NCI-H146 treated with DMSO at 0.1 percent for 48 hours (cell line): ENCODE data around the gene KCTD15.
"Not testable (repeated sequence)": the region's sequence is repeated elsewhere in the genome, so short reads cannot be mapped to it uniquely, and the experiment has no call there.

Source experiments
- DNase-seq: peaks from one replicate; lab custom pipeline; 2025; ENCODE audit not compliant: unreplicated experiment; lab: John Stamatoyannopoulos, UW

KCTD15 gene

DNA sequence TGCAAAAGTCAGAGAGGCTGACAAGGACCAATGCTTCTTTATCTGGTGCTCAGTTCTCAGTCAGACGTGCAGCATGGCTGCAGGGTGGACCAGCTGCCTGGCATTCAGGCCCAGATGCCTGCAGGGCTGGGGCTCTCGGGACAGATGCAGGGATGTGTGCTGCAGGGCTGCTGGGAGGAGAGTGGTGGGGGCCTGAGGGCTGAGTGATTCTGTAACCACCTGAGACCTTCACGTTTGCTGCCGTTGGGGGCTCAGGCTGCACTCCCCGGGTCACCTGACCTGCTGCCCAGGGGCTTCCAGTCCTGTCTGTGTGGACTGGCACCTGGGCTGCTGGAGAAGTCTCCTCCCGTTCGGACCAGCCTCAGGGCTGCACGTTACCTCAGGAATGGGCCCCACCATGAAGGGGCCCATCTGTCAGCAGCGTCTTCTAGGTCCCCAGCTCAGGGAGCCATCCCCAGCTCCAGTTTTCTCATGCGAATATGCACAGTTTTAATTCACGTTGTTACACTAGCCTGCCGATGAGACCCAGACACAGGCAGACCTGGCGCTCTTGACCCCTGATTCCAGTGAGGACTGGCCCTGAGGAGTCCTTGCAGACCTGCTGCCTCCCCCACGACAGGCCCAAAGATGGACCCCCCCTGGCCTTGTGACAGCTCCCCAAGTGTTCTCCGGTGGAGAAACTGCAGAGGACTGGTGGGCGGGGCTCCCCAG, 16.9 kb downstream of the KCTD15 start:
- DNase-seq: no peak

DNA sequence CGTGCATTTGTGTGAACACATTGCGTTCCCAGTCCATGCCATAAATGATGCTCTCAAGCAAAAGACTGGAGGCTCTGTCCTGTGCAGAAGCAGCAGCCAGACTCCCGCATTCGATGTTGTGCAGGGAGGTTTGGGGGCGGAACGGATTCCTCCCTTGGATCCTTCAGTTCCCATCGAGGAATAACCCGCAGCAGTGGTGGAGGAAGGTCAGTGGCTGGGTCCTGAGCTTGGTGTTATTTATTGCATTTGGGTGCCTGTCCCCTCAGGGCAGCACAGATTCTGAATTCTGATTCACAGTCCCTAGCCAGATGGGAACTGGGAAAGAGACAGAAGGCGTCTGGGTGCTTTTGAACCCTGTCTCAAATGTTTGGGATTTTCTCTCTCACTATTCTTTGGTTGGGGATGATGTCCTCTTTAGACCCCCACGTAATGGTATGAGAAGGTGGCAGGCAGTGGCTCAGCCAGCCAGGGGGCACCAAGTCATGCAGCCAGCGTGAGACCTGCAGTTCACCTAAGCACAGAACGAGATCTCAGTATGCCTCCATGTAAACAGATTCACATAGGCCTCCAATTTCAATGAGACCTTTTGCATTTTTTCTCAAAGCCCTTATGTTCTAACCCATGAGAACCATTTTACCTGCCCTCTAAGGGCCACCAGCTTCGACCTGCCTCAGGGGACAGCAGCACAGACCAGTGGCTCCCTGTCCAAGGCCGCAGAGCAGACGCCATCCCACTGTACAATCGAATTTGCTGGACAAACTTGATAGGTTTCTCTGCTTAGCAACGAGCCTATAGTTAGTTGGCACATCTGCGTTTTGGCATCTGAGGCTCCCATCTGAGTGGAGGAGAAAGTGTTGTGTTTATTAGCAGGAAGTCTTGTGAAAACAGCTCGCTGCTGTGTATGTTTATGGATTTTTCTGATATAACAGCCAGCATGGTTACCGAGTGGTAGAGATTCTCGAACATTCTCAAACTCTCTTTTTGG, 17.8 kb downstream of the KCTD15 start:
- no peak for DNase-seq

DNA sequence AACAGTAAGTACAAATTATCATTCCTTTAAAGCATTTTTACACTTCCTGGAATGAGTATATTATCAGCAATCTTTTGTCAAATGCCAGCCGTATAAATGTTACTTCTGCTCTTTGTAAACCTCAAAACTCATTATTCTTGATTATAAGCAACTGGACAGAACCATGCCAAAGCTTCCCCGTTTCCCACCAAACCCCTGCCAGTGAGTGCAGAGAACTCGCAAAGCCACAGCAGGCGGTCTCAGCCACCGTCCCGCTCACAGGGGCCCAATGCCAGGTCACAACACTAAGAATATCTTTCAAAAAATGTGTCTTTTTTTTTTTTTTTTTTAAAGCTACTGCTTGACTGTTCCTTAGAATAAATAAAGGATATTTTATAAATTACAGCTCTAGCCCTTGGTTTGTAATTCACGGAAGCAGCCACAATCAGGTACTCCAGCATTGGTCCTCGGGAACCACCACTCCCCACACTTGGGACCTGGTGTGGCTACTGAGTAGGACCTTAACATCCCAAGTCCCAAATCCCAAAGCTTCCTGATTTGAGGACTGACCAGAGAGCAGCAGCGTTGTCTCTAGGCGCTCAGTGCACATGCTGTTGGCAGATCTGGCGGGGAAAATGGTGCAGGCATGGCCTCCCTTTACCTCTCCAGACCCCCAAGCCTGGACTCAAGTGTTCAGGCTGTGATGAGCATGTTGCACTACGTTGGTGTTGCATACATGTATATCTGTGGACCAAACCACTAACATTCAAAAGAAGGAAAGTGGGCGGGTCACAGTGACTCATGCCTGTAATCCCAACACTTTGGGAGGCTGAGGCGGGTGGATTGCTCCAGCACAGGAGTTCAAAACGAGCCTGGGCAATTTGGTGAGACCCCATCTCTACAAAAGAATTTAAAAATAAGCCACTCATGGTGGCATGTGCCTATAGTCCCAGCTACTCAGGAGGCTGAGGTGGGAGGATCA, 19.0 kb downstream of the KCTD15 start:
- DNase-seq: no peak

DNA sequence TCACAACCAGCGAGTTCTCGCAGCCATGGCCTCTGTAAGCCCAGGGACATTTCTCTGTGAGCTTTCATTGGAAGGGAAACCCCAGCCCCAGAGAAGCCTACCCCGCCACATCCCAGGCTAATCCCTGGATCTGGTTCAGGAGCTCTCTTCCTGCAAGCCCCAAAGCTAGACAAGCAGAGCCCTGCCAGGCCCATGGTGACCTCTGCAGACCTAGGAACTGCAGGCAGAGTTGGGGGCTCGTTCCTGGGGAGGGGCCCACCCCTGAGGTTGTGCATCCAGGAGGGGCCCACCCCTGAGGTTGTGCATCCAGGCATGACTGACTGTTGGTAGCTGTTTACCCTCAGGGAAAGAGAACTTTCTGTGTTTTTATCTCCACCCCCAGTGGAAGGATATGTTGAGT, 21.7 kb downstream of the KCTD15 start:
- DNase-seq: no peak

DNA sequence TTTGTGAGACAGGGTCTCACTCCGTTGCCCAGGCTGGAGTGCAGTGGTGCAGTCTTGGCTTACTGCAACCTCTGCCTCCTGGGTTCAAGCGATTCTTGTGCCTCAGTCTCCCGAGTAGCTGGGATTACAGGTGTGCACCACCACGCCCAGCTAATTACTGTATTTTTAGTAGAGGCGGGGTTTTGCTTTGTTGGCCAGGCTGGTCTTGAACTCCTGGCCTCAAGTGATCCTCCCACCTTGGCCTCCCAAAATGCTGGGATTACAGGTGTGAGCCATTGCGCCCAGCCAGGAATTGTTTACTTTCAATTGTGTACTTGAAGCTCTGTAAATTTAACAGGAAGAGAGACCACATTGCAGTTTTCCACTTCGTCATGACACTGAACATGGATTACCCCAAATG, 22.4 kb downstream of the KCTD15 start:
- not testable (repeated sequence) for DNase-seq

DNA sequence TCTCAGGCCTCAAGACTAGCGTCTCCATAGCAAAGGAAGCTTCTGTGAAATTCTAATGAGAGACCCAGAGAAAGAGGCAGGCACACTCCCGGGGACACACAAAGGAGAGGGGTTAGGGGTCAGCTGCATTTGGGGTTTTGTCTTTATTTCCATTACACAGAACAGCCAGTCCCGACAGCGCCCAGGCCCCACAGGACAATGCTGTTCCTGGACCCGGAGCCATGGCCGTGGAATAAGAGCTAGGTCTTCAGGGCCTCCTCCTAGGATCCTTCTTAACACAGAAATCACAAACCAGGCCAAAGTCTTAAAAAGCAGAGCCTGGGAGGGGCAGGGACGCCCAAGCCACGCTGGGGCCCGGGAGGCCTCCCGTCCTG, 22.8 kb downstream of the KCTD15 start:
- no peak for DNase-seq

DNA sequence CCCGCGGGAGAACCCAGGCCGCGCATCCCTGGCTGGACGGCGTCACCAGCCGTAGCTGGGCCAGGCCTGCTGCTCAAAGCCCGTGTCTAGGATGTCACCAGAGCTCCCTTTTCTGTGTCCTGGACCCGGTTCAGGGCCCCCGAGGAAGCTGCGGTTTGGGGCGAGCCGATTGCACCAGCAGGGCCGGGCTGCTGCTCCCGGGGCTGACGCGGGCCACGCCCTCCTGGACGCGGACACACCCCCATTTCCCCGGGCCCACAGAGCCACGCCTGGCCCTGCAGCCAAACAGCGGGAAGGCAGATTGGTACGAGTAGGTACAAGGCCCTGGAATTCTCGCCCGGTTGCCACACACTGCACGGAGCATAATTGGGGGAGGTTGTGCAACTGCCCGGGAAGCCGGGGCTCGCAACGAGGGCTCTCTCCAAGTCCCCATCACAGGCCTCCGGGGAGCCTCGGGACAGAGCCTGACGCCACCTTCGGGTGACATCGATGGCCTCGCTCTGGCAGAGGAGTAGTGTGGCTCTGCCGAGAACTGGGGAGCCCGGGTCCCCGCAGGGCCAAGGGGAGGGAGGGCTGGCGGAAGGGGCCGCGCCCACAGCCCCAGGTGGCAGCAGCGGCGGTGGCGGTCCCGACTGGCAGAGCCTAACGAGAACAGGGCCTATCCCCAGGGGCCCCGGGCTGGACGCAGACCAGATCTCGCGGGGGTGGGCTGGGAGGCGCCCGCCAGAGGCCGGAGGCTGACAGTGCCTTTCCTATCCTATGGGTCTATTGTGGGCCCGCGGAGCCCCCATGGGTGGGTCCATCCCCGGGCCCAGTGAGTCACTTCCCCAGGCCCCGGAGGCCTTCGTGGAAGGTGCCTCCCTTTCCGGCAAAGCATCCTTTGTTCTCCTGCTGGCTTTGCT, 23.5 kb downstream of the KCTD15 start:
- DNase-seq: no peak

DNA sequence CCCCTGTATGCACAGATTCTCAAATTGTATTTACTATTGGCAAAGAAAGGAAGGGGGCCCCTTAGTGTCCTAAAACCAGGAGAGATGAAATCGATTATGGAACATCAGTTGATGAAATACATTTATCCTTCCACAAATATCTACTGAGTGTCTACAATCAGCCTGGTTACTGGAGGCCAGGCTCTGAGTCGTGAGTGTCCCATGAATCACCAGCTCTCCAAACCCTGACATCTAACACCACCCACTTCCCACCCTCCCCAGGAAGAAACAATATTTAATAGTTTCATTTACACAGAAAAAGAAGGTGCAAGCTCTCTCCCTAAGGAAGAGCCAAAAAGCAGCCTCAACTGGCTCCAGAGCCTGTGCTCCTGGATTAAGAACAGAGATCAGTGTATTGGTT, 25.2 kb downstream of the KCTD15 start:
- no peak for DNase-seq

DNA sequence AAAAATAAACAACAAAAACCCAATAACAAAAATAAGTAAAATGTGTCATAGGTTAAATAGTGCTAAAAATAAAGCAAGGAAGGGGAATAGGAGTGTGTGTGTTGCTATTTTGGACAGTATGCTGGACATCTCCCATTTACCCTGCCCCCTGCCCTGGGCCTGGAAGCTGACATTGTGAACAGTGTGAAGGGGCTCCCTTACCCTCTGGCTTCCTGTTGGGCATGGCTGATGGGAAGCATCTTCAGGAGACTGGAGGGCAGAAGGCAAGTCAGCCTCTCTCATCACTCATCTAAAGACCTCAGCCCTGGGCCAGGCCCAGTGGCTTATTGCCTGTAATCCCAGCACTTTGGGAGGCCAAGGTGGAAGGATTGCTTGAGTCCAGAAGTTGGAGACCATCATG, 26.7 kb downstream of the KCTD15 start:
- no peak for DNase-seq

DNA sequence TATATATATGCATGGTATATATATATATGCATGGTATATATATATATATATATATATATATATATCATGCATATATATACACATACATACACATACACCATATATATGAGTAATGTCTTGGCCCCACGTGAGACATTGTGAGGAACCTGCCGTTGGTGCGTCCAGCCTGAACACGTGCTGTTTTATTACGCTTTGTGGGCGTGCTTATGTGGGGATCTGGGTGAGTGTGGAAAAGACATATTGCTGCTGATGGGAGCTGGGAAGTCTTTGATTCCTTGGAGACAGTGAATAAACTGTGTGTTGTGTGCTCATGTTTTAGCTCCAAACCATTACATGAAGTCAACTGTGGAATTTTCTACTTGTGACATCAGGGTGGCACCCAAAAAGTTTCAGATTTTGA, 28.9 kb downstream of the KCTD15 start:
- DNase-seq: no peak

DNA sequence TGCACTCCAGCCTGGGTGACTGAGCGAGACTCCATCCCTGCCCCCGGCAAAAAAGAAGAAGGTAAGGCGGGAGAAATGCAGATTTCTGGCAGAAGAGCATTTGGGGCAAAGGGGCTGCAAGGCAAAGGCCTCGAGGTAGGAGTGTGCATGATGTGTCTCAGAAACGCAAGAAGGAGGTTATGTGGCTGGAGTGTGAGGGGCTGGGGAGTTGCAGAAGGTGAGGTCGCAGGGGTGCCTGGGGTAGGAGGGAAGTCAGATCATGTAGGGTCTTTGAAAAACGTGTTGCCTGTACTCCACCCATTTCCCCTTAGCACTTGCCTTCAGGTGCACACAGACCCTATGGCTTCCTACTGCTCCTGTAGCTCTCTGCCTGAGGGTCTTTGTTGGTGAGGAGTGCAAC, 29.9 kb downstream of the KCTD15 start:
- no peak for DNase-seq

DNA sequence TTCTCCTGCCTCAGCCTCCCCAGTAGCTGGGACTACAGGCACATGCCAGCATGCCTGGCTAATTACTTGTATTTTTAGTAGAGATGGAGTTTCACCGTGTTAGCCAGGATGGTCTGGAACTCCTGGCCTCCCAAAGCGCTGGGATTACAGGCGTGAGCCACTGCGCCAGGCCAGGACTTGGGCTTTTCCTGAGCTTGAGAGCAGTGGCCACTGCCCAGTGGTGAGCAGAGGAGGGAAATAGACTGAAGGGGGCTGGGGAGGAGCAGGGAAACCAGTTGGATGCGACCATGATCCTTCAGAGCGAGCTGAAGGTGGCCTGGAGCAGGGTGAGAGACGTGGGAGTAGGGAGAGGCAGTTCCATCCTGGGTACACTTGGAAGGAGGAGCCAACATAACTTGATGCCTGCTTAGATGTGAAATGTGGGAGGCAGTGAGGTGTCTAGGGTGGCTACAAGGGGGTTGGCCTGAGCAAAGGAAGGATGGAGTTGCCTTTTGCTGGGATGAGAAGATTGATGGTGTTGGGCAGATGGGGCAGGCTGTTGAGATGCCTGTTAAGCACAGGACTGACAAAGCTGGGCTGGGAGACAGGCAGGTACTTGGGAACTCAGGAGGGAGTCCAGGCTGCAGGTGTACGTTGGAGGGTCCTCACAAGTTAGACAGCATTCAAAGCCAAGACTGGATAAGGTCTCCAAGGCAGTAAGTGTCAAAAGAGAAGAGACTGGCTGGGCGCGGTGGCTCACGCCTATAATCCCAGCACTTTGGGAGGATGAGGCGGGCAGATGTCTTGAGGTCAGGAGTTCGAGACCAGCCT, 31.8 kb downstream of the KCTD15 start:
- DNase-seq: no peak

DNA sequence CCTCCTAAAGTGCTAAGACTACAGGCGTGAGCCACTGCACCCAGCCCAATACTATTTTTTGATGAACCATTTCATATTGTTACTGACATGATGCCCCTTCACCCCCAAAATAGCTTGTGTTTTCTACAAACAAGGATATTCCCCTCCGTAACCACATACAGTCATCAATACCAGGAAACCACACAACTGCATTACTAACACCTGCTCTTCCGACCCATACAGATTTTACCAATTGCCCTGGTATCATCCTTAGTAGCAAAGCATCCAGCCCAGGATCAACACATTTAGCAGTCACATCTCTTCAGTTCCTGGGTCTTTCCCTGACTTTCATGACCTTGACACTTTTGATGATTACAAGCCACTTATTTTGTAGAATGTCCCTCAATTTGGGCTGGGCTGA, 33.6 kb downstream of the KCTD15 start:
- no peak for DNase-seq

DNA sequence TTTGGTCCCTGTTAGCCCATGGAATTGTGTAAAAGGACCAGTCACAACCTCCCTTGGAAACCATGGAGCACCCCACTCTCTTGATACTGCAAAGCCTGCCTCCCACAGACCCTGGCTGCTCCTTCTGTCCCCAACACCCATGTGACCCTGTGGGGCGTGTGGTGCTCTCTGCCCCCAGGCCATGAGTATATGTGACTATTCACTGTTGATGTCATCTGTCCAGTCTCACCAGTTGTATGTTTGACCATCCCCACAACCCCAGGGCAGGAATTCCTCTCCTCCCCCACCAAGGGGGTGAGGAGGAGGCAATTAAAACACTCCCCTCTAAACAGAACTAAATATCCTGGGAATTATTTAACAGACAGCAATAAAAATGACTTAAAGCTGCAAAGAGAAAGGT, 35.2 kb downstream of the KCTD15 start:
- no peak for DNase-seq

DNA sequence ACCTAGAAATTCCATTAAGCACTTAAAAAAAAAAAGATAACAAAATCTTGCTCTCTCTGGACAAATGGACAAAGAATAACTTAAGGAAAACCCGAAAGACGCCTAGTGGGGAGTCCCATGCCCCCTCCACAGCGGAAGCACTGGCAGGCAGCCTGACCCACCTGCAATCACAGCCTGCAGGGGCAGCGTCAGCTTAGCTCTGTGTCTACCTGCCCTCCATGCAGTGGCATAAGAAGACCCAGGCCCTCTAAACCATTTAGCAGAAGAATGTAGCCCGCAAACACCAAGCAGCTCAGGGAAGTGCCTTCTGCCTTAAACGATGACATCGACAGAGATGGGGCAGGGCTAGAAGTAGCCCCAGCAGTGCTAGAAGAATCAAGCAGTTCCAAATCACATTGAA, 36.0 kb downstream of the KCTD15 start:
- DNase-seq: no peak

DNA sequence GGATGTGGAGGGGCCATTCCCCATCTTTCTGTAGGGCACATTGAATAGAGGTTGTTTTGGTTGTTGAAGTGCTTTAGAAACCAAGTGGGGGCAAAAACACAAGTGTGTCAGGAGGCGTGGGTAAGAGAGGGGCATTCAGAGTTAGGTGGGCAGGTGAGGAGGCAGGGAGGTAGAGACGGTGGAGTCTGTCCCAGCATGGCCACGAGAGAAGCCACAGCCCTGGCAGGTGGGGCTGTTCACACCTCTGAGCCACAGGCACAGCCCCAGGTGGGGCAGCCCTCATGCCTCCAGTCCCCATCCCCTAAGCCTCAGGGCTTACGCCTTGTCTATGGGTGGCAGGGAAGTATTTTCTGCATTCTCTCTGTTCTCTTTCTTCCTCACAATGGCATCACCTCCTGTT, 43.7 kb downstream of the KCTD15 start:
- no peak for DNase-seq

DNA sequence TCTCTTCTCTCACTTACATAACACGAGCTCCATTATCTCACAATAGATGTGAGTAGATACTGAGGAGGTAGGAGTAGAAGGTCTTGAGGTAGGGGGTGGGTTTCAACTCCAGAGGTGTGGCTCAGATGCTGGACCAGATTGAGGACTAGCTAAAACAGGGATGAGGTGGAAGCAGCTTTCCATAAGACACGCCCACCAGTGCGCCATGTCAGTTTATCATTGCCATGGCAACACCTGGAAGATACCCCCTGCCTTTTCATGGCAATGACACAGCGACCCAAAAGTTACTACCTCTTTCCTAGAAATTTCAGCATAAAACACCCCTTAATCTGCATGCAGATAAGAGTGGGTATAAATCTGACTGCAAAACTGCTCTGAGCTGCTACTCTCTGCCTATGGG, 44.1 kb downstream of the KCTD15 start:
- no peak for DNase-seq

DNA sequence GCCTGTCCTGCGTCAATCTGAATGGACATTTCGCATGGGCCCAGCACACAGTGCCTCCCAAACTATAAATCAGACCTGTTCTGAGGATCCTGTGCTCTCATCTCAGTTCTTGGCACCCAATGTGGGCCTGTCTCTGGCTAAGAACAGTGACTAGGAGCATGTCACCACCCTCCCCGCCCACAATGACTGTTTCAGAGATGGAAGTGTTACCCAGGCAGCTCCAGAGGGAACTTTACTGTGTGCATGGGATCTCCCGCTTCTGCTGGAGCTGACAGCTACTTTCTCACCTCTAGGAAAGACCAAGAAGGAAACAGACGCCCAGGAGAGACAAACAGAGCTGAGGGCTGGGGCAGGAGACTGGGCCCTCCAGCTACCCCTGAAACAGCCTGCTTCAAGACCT, 45.0 kb downstream of the KCTD15 start:
- DNase-seq: no peak

DNA sequence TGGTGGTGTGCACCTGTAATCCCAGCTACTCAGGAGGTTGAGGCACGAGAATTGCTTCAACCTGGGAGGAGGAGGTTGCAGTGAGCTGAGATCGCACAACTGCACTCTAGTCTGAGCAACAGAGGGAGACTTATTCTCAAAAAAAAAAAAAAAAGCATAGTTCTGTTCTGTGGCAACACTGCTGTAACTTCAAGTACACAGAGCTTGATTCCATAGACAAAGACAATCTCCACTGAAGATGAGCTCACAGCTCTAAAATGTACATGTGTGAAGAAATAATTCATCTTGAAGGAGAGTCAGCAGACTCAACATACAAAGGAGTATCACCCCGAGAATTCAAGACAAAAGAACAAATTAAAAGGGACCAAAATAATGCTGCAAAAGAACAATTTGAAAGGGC, 47.8 kb downstream of the KCTD15 start:
- DNase-seq: no peak
